HG02884 (cell line): ENCODE results near the gene THY1.
"Not testable (repeated sequence)": the region's sequence is repeated elsewhere in the genome, so short reads cannot be mapped to it uniquely, and the experiment has no call there.

Source experiments
- ATAC-seq: cut with Tn5 transposase; IDR thresholded peaks from one replicate; pipeline ENCODE4 v1.9.1; 2021; ENCODE audit warnings: mild to moderate bottlenecking, moderate library complexity; ENCODE audit not compliant: unreplicated experiment

The THY1 gene

GRCh38 chr11:119422809-119423508 lies at the start of gene THY1:
TSS of gene THY1 (minus strand) at chr11:119423172. CDS start at chr11:119420905, 2,267 bp downstream.
- ATAC-seq = no peak

- ATAC-seq = no peak
Measured at GRCh38 chr11:119472186-119472855, 49.3 kb upstream of the THY1 start.

GRCh38 chr11:119471329-119471728 lies 48.4 kb upstream of the THY1 start:
- ATAC-seq = no peak

GRCh38 chr11:119470317-119471291 lies 47.6 kb upstream of the THY1 start:
- no peak for ATAC-seq

- no peak for ATAC-seq
Measured at GRCh38 chr11:119469506-119469905, 46.5 kb upstream of the THY1 start.

GRCh38 chr11:119468511-119468910 lies 45.5 kb upstream of the THY1 start:
- ATAC-seq = no peak

- no peak for ATAC-seq
Measured at GRCh38 chr11:119461229-119461963, 38.4 kb upstream of the THY1 start.

GRCh38 chr11:119460582-119460981 lies 37.6 kb upstream of the THY1 start:
- no peak for ATAC-seq

GRCh38 chr11:119460097-119460496 lies 37.1 kb upstream of the THY1 start:
- no peak for ATAC-seq

GRCh38 chr11:119459293-119459976 lies 36.5 kb upstream of the THY1 start:
- no peak for ATAC-seq

- ATAC-seq = not testable (repeated sequence)
Measured at GRCh38 chr11:119455708-119456107, 32.7 kb upstream of the THY1 start.

GRCh38 chr11:119455241-119455640 lies 32.3 kb upstream of the THY1 start:
- ATAC-seq = not testable (repeated sequence)

GRCh38 chr11:119453881-119454280 lies 30.9 kb upstream of the THY1 start:
- no peak for ATAC-seq

GRCh38 chr11:119450590-119451326 lies 27.8 kb upstream of the THY1 start:
- no peak for ATAC-seq

GRCh38 chr11:119449498-119449897 lies 26.5 kb upstream of the THY1 start:
- ATAC-seq = no peak

- ATAC-seq = no peak
Measured at GRCh38 chr11:119448380-119448779, 25.4 kb upstream of the THY1 start.

- ATAC-seq = no peak
Measured at GRCh38 chr11:119447664-119448242, 24.8 kb upstream of the THY1 start.

- ATAC-seq = no peak
Measured at GRCh38 chr11:119446871-119447663, 24.1 kb upstream of the THY1 start.
